Omental fat pad (tissue), 4 donors: ENCODE results near the gene ID4. TPM values are rescaled to one million over a fixed set of nuclear protein-coding genes. Genes with fewer than 3 reads are reported as not detected.

Experiments
- ATAC-seq: fragments of 150-250 bp; one replicate; pipeline ENCODE4 v1.9.1; 2016; ENCODE audit warnings: mild to moderate bottlenecking, moderate library complexity; ENCODE audit not compliant: low FRiP score
- DNase-seq: peaks from one replicate; pipeline ENCODE4 v3.0.0-alpha.2; 2019; ENCODE audit warnings: low spot score
- total RNA-seq, 4 donors: library from RNA; depleted of rRNA; stranded (reverse); fragments of >200 nt; gene quantifications; one replicate each; pipeline ENCODE4 v1.1.0, GENCODE V29; 2016
- TF ChIP-seq, protein P1 (sequence below), 3 donors: fragments of 450-650 bp; IDR thresholded peaks; one replicate each; pipeline ENCODE4 v1.5.1; 2016 to 2017; ENCODE audit warnings: antibody characterized with exemption in 3 of 3, mild to moderate bottlenecking in 3 of 3, moderate library complexity in 2 of 3

Gene ID4
- total RNA-seq, 4 donors from 2014 or later: 8.5 to 184 (median 82.1) TPM

- ATAC-seq: no peak
- TF ChIP-seq, protein P1, sequence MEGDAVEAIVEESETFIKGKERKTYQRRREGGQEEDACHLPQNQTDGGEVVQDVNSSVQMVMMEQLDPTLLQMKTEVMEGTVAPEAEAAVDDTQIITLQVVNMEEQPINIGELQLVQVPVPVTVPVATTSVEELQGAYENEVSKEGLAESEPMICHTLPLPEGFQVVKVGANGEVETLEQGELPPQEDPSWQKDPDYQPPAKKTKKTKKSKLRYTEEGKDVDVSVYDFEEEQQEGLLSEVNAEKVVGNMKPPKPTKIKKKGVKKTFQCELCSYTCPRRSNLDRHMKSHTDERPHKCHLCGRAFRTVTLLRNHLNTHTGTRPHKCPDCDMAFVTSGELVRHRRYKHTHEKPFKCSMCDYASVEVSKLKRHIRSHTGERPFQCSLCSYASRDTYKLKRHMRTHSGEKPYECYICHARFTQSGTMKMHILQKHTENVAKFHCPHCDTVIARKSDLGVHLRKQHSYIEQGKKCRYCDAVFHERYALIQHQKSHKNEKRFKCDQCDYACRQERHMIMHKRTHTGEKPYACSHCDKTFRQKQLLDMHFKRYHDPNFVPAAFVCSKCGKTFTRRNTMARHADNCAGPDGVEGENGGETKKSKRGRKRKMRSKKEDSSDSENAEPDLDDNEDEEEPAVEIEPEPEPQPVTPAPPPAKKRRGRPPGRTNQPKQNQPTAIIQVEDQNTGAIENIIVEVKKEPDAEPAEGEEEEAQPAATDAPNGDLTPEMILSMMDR (IDR thresholded peaks at IDR 0.05): no peak
- DNase-seq: no peak
Measured at GRCh38 chr6:19811397-19812079, 25.6 kb upstream of the ID4 start.

GRCh38 chr6:19812512-19813119 is 24.6 kb upstream of the ID4 start:
- TF ChIP-seq, protein P1 (IDR thresholded peaks at IDR 0.05): peak in 1 of 3 donors; percentile 26
- ATAC-seq (peak; percentile 54), DNase-seq (no peak)

DNA sequence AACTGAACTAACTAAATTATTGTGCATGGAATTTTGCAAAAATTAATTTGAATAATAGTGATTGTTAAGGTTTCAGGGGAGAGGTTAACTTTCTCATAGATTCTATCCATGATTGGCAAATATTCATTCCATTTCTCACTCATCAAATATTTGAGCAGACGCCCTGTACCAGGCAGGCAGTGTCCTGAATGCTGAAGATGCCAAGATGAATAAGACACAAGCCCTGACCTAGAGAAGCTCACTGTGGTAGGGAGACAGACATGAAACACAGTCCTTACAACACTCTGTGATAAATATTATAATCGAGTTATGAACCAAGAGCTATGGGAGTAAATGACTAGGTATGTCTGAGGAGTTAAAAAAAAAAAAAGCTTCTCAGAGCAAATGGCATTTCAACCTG is 18.4 kb upstream of the ID4 start:
- TF ChIP-seq, protein P1 (IDR thresholded peaks at IDR 0.05): no peak
- ATAC-seq (peak; percentile 92), DNase-seq (no peak)

DNA sequence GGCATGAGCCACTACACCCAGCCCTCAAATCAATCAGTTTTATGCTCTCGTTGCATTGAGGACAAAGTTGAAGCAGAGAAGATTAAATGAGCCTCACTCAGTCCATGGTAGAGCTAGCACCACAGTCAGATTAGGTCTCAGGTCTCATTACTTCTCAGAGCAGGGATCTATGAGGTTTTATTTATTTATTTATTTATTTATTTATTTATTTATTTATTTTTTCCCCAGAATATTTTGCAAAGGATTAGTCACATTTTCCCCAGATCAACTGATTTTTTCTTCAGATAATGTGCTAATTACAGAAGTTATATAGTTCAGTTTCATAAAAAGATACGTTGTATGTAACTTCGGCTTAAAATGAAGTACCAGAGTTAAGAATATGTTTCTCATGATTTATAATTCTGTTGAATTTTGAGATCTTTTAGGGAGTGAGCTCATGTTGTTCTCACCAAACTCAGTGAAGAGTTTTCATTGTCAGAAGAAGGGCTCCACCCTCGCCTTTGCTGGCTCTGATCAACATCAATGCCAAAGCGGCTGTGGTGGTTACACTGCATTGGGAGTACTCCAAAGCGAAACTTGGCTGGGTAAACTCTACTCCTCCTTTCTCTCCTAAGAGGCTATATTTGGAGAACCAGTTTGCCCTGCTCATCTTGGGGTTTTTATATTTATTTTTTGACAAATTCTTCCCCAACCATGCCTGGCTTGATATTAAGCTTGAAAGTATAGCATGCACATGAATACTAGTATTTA is 12.9 kb upstream of the ID4 start:
- TF ChIP-seq, protein P1 (IDR thresholded peaks at IDR 0.05): no peak
- DNase-seq (no peak), ATAC-seq (peak; percentile 82)

DNA sequence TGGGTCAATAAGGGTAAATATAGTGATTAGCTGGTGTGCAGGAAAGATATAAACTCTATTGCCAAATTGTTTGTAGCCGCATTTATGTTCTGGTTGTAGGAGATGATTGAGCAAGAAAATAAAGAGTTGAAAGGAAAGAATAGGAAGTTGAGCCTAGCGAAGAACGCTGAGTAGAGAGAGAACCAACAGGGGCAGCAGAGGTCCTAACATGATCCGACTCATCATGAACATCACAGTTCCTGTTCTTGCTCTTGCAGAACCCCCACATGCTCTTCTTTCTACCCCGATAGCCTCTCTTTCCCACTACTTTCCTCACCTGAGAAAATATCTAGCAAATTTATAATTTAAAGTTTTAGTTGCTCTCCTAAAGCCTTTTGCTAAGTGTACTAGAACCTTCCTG is 9.9 kb upstream of the ID4 start:
- DNase-seq: no peak
- TF ChIP-seq, protein P1 (IDR thresholded peaks at IDR 0.05): no peak
- no peak for ATAC-seq

DNA sequence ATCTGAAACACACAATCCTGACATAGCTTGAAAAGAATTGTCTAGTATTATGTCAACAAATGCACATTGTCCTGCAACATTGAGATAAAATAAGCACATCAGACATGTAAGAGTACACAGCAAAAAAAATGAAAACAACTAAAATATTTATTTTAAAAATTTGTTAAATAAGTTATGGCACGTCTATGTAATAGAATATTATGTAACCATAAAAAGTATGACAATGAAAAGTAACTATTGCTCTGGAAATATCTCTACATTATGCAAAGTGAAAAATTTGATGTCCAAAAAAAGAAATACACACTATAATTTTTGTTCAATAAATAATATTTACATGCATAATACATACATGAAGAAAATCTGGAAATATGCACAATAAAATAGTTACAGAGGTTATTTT is 9.3 kb upstream of the ID4 start:
- no peak for ATAC-seq
- DNase-seq: no peak
- TF ChIP-seq, protein P1 (IDR thresholded peaks at IDR 0.05): no peak
